Posterior cingulate gyrus (tissue), 11 donors: ENCODE data around the gene TGFBRAP1.
"Not testable (repeated sequence)": the region's sequence is repeated elsewhere in the genome, so short reads cannot be mapped to it uniquely, and the experiment has no call there.

Source experiments
- DNase-seq, 10 donors: peaks; one replicate each; pipeline versions ENCODE4 v3.0.0 to v3.0.0-alpha.2; 2020 to 2021; ENCODE audit warnings: mixed read lengths in 3 of 10
- intact Hi-C: fragments of 100-400 bp; cut with DNase I; formaldehyde crosslinking; loops from one replicate; pipeline ENCODE4 v1.15.1; 2023

Gene TGFBRAP1

GRCh38 chr2:105361102-105361889, 31.8 kb upstream of the TGFBRAP1 start:
- intact Hi-C loops = no loop called here
- DNase-seq = peak in 1 of 10 donors; percentile 9

- intact Hi-C loops = no loop called here
- DNase-seq = peak in 1 of 10 donors; percentile 16
These were observed 29.1 kb upstream of the TGFBRAP1 start for GRCh38 chr2:105358593-105358992.

- intact Hi-C loops = no loop called here
- DNase-seq = no peak
These were observed 27.6 kb upstream of the TGFBRAP1 start for GRCh38 chr2:105357122-105357521.

- intact Hi-C loops = no loop called here
These were observed 15.3 kb upstream of the TGFBRAP1 start for GRCh38 chr2:105344704-105345345.

GRCh38 chr2:105339414-105339813, 9.9 kb upstream of the TGFBRAP1 start:
- DNase-seq = no peak
- intact Hi-C loops = no loop called here

More at GRCh38 chr2:105344704-105345345, 15.3 kb upstream of the TGFBRAP1 start:
- no peak for DNase-seq

GRCh38 chr2:105338020-105338385, 8.5 kb upstream of the TGFBRAP1 start:
- intact Hi-C loops = no loop called here
- no peak for DNase-seq

GRCh38 chr2:105337122-105338019, 7.8 kb upstream of the TGFBRAP1 start, which contains the start of gene C2orf49:
Gene C2orf49 (plus strand): TSS chr2:105337540. CDS start chr2:105337588, 48 bp downstream.
- intact Hi-C loops = no loop called here
- peak; percentile 78 to 97 (median 85) for DNase-seq

- no peak for DNase-seq
- intact Hi-C loops = no loop called here
These were observed 7.2 kb upstream of the TGFBRAP1 start for GRCh38 chr2:105336786-105337121.

GRCh38 chr2:105335469-105335868, 5.9 kb upstream of the TGFBRAP1 start:
- intact Hi-C loops = no loop called here
- no peak for DNase-seq

GRCh38 chr2:105334211-105334610, 4.7 kb upstream of the TGFBRAP1 start:
- intact Hi-C loops = no loop called here
- no peak for DNase-seq

GRCh38 chr2:105330681-105331375, 1.3 kb upstream of the TGFBRAP1 start:
- intact Hi-C loops = no loop called here
- DNase-seq = no peak

GRCh38 chr2:105329197-105329554, 359 bp downstream of the TGFBRAP1 start:
- DNase-seq = peak in 1 of 10 donors; percentile 17
- intact Hi-C loops = no loop called here

GRCh38 chr2:105328281-105329196, 996 bp downstream of the TGFBRAP1 start:
- intact Hi-C loops = no loop called here
- peak in 2 of 10 donors; percentile 13 to 16 for DNase-seq

- no peak for DNase-seq
- intact Hi-C loops = no loop called here
These were observed 1.8 kb downstream of the TGFBRAP1 start for GRCh38 chr2:105327690-105328089.

- intact Hi-C loops = not testable (repeated sequence)
These were observed 2.3 kb downstream of the TGFBRAP1 start for GRCh38 chr2:105327271-105327670.

GRCh38 chr2:105325389-105325963, 4.1 kb downstream of the TGFBRAP1 start:
- intact Hi-C loops = no loop called here
- DNase-seq = no peak

More at GRCh38 chr2:105327271-105327670, 2.3 kb downstream of the TGFBRAP1 start:
- DNase-seq = not testable (repeated sequence)

GRCh38 chr2:105324732-105325131, 4.8 kb downstream of the TGFBRAP1 start:
- DNase-seq = no peak
- intact Hi-C loops = no loop called here

- intact Hi-C loops = no loop called here
- no peak for DNase-seq
These were observed 5.4 kb downstream of the TGFBRAP1 start for GRCh38 chr2:105324101-105324500.

- intact Hi-C loops = no loop called here
These were observed 6.4 kb downstream of the TGFBRAP1 start for GRCh38 chr2:105323111-105323510.

More at GRCh38 chr2:105323111-105323510, 6.4 kb downstream of the TGFBRAP1 start:
- DNase-seq = no peak
